Measurements from ENCODE around the gene USP51. TPM values are rescaled to one million over a fixed set of nuclear protein-coding genes. Genes with fewer than 3 reads are reported as not detected.
"Not testable (repeated sequence)": the region's sequence is repeated elsewhere in the genome, so short reads cannot be mapped to it uniquely, and the experiment has no call there.

The USP51 gene
- total and polyA plus RNA-seq, 2 experiments from 2014 or later: 1.4 to 7.3 TPM

- not testable (repeated sequence) for H3K27me3 ChIP-seq; H3K4me1 ChIP-seq (ENCODE audit: low read depth); H3K27ac ChIP-seq; H3K9me3 ChIP-seq (ENCODE audit: low read depth); DNase-seq (ENCODE audit: low read depth in 1 of 2, low spot score in 1 of 2); H3K36me3 ChIP-seq; H3K4me3 ChIP-seq
Observed at GRCh38 chrX:55508410-55509152, 18.9 kb upstream of the USP51 start.

GRCh38 chrX:55507699-55508098, 18.1 kb upstream of the USP51 start:
- H3K27ac ChIP-seq; H3K4me1 ChIP-seq (ENCODE audit: low read depth); DNase-seq (ENCODE audit: low read depth in 1 of 2, low spot score in 1 of 2); H3K4me3 ChIP-seq; H3K27me3 ChIP-seq; H3K9me3 ChIP-seq (ENCODE audit: low read depth); H3K36me3 ChIP-seq: not testable (repeated sequence)

GRCh38 chrX:55507010-55507409, 17.4 kb upstream of the USP51 start:
- H3K36me3 ChIP-seq; DNase-seq (ENCODE audit: low read depth in 1 of 2, low spot score in 1 of 2): not testable (repeated sequence)

GRCh38 chrX:55490974-55491373, 1.3 kb upstream of the USP51 start:
- no peaks in the 10 kb centered on the region for H3K9me3 ChIP-seq (ENCODE audit: low read depth)
- H3K4me3 ChIP-seq: no peak overlapping the region
- TF ChIP-seq CTCF (IDR thresholded peaks at IDR 0.05; ENCODE audit: low read depth, low read length): no peak
- no peaks in the 10 kb centered on the region for H3K36me3 ChIP-seq
- peaks cover 3% of the 10 kb centered on the region for H3K4me1 ChIP-seq (ENCODE audit: low read depth)
- no peak overlapping the region for H3K27ac ChIP-seq
- DNase-seq (ENCODE audit: low read depth in 1 of 2, low spot score in 1 of 2): peak in 1 of 2 donors; percentile 0
- no peaks in the 10 kb centered on the region for H3K27me3 ChIP-seq

More at GRCh38 chrX:55507010-55507409, 17.4 kb upstream of the USP51 start:
- not testable (repeated sequence) for H3K27ac ChIP-seq; H3K4me1 ChIP-seq (ENCODE audit: low read depth); H3K4me3 ChIP-seq; H3K27me3 ChIP-seq; H3K9me3 ChIP-seq (ENCODE audit: low read depth)

DNA sequence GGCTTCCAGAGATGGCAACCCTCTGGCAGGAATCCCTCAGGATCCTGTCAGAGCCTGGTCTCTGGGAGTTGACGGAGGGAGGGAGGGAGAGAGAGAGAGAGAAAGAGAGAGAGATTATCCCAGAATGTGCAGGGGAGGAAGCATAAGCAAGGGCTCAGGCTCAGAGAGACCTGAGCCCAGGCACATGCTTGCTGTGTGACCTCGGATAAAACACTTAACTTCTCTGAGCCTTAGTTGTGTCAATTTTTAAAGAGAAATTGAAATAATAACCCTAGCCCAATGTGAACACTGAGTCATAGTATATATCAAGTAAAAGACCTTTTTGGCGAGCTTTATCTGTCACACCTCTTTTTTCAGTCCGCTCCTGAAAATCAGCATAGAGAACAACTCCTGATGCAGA, 473 bp upstream of the USP51 start:
- TF ChIP-seq CTCF (IDR thresholded peaks at IDR 0.05; ENCODE audit: low read depth, low read length): no peak
- H3K27ac ChIP-seq: peak overlapping the region; percentile 99
- peak overlapping the region; percentile 68 for H3K4me3 ChIP-seq

GRCh38 chrX:55488593-55489313, 895 bp downstream of the USP51 start:
- peaks cover 3% of the 10 kb centered on the region for H3K4me1 ChIP-seq (ENCODE audit: low read depth)
- H3K27ac ChIP-seq: peak overlapping the region; percentile 99
- no peak for TF ChIP-seq CTCF (IDR thresholded peaks at IDR 0.05; ENCODE audit: low read depth, low read length)
- no peaks in the 10 kb centered on the region for H3K36me3 ChIP-seq
- H3K27me3 ChIP-seq: no peaks in the 10 kb centered on the region
- DNase-seq (ENCODE audit: low read depth in 1 of 2, low spot score in 1 of 2): peak; percentile 66 to 68
- H3K9me3 ChIP-seq (ENCODE audit: low read depth): no peaks in the 10 kb centered on the region
- H3K4me3 ChIP-seq: peak overlapping the region; percentile 68

More for the DNA sequence above, 473 bp upstream of the USP51 start:
- Histone ChIP-seq H3K27me3 (no peaks in the 10 kb centered on the region), H3K9me3 (ENCODE audit: low read depth) (no peaks in the 10 kb centered on the region), H3K36me3 (no peaks in the 10 kb centered on the region), H3K4me1 (ENCODE audit: low read depth) (peaks cover 3% of the 10 kb centered on the region)
- no peak for DNase-seq (ENCODE audit: low read depth in 1 of 2, low spot score in 1 of 2)

- peaks cover 3% of the 10 kb centered on the region for H3K4me1 ChIP-seq (ENCODE audit: low read depth)
- no peak for TF ChIP-seq CTCF (IDR thresholded peaks at IDR 0.05; ENCODE audit: low read depth, low read length)
- H3K4me3 ChIP-seq: peak overlapping the region; percentile 68
- no peaks in the 10 kb centered on the region for H3K9me3 ChIP-seq (ENCODE audit: low read depth)
- H3K36me3 ChIP-seq: no peaks in the 10 kb centered on the region
- peak overlapping the region; percentile 99 for H3K27ac ChIP-seq
- peak in 1 of 2 donors; percentile 4 for DNase-seq (ENCODE audit: low read depth in 1 of 2, low spot score in 1 of 2)
- H3K27me3 ChIP-seq: no peaks in the 10 kb centered on the region
Observed at GRCh38 chrX:55488006-55488592, 1.5 kb downstream of the USP51 start.

Data from cardiac muscle cell (in vitro differentiated cells and primary cell).